Measurements from ENCODE around the gene ARVCF. TPM values are rescaled to one million over a fixed set of nuclear protein-coding genes. Genes with fewer than 3 reads are reported as not detected.
A peak's percentile ranks its signal among the peaks of the same experiment; 100 is the strongest.

The ARVCF gene
- polyA plus RNA-seq, 1 experiment = 5.6 TPM

DNA sequence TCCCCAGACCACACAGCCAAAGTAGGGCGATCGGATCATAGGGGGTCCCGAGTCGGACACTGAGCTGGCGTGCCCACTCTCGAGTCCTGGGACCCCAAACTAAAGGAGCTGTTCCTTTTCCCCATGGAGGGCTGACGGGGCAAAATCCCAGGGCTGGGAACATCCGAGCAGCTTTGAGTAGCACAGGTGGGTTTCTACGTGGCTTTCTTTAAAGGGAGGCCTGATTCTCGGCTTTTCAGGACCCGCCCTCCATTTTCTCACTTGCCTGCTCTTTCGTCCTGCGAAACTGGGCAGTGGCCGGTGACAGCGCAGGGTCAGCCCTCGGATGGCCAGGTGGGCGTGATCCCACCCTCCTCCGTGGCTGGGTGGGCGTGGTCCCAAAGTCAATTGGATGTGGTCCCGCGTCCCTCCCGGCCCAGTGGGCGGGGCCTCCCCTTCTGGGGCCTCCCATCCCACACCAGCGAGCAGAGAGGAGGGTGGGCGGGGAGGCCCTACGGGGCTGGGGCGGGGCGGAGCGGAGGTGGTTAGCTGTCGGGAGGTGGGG lies 57.5 kb downstream of the ARVCF start:
- ChIA-PET CTCF (interaction anchor here (0.6 to 2.3 kb wide), 6 partner anchors 11 to 229 kb away, joined by 3 to 24 read pairs (median 3); no protein-coding TSS in a partner anchor), POLR2A (interaction anchor here (0.6 kb wide), 2 partner anchors 41 to 67 kb away, joined by 3 to 6 read pairs; no protein-coding TSS in a partner anchor)
- Histone ChIP-seq H3K27me3 (ENCODE audit: control insufficient read depth, insufficient read depth, low read length) (no peaks in the 10 kb centered on the region), H3K9me3 (ENCODE audit: control insufficient read depth, insufficient read depth, low read length) (no peaks in the 10 kb centered on the region; the same call in 1 of the 2 replicates), H3K27ac (ENCODE audit: low read depth, low read length) (no peak overlapping the region), H3K4me3 (ENCODE audit: low read depth, low read length) (0 out of 2 replicates have a peak overlapping the region, but pooled peaks have one; percentile 13)
- no peak for DNase-seq (ENCODE audit: low read depth, low spot score)
- TF ChIP-seq, protein P1, sequence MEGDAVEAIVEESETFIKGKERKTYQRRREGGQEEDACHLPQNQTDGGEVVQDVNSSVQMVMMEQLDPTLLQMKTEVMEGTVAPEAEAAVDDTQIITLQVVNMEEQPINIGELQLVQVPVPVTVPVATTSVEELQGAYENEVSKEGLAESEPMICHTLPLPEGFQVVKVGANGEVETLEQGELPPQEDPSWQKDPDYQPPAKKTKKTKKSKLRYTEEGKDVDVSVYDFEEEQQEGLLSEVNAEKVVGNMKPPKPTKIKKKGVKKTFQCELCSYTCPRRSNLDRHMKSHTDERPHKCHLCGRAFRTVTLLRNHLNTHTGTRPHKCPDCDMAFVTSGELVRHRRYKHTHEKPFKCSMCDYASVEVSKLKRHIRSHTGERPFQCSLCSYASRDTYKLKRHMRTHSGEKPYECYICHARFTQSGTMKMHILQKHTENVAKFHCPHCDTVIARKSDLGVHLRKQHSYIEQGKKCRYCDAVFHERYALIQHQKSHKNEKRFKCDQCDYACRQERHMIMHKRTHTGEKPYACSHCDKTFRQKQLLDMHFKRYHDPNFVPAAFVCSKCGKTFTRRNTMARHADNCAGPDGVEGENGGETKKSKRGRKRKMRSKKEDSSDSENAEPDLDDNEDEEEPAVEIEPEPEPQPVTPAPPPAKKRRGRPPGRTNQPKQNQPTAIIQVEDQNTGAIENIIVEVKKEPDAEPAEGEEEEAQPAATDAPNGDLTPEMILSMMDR (IDR thresholded peaks at IDR 0.05; ENCODE audit: low read depth, low read length) = no peak

DNA sequence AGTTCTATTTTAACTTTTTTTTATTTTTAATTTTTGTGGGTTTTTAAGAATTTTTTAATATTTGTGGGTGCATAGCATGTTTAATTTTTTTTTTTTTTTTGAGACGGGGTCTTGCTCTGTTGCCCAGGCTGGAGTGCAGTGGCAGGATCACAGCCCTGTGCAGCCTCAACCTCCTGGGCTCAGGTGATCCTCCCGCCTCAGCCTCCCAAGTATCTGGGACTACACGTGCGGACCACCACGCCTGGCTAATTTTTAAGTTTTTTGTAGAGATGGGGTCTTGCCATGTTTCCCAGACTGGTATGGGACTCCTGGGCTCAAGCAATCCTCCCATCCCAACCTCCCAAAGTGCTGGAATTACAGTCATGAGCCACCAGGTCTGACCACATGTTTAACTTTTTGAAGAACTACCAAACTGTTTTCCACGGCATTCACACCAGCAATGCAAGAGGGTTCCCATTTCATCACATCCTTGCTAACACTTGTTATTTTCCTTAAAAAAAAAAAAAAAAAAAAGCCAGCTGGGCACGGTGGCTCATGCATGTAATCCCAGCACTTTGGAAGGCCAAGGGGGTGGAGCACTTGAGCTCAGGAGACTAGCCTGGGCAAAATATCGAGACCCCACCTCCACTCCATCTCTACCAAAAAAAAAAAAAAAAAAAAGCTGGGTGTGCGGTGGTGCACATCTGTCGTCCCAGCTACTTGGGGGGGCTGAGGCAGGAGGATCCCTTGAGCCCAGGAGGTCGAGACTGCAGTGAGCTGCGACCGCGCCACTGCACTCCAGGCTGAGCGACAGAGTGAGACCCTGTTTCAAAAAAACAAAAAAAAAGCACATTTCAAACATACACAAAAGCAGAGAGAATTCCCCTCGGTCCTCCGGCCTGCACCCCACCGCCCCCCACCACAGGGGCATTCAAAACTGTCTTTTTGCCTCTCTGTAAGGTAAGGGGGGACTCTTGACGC lies 58.3 kb downstream of the ARVCF start:
- no peak for DNase-seq (ENCODE audit: low read depth, low spot score)
- H3K9me3 ChIP-seq (ENCODE audit: control insufficient read depth, insufficient read depth, low read length) = no peaks in the 10 kb centered on the region; the same call in 1 of the 2 replicates
- CTCF ChIA-PET = interaction anchor here (0.6 to 2.3 kb wide), 9 partner anchors 10 to 228 kb away, joined by 3 to 24 read pairs (median 4); no protein-coding TSS in a partner anchor
- H3K27me3 ChIP-seq (ENCODE audit: control insufficient read depth, insufficient read depth, low read length) = no peaks in the 10 kb centered on the region
- TF ChIP-seq, protein P1 (IDR thresholded peaks at IDR 0.05; ENCODE audit: low read depth, low read length) = no peak
- POLR2A ChIA-PET = interaction anchor here (0.6 kb wide), 1 partner anchor 42 kb away, joined by 6 read pairs; no protein-coding TSS in a partner anchor
- no peak overlapping the region for H3K4me3 ChIP-seq (ENCODE audit: low read depth, low read length)
- no peak overlapping the region for H3K27ac ChIP-seq (ENCODE audit: low read depth, low read length)

DNA sequence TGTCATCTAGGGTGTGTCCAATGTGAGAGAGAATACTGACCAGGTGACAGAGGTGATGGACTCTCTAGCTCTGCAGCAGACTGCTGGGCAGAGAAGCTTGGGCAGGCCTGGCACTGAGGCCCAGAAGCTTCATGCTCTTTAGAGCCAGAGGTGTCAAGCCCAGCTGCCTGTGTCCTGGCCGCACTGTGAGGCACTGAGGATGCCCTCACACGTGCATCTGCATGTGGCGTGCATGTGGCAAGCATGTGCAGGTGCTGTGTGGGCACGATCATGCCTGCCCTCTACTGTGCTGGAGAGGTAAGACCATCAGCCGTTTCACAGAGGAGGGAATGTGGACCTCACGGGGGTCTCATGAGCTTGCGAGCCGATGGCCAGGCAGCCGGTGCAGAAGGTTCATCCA lies 59.2 kb downstream of the ARVCF start:
- H3K9me3 ChIP-seq (ENCODE audit: control insufficient read depth, insufficient read depth, low read length) = no peaks in the 10 kb centered on the region; the same call in 1 of the 2 replicates
- ChIA-PET POLR2A (no interaction called here), CTCF (interaction anchor here (1.5 to 2.3 kb wide), 2 partner anchors 9 to 13 kb away, joined by 4 to 24 read pairs; no protein-coding TSS in a partner anchor)
- H3K4me3 ChIP-seq (ENCODE audit: low read depth, low read length) = no peak overlapping the region
- DNase-seq (ENCODE audit: low read depth, low spot score) = no peak
- H3K27me3 ChIP-seq (ENCODE audit: control insufficient read depth, insufficient read depth, low read length) = no peaks in the 10 kb centered on the region
- TF ChIP-seq, protein P1 (IDR thresholded peaks at IDR 0.05; ENCODE audit: low read depth, low read length) = no peak
- no peak overlapping the region for H3K27ac ChIP-seq (ENCODE audit: low read depth, low read length)

DNA sequence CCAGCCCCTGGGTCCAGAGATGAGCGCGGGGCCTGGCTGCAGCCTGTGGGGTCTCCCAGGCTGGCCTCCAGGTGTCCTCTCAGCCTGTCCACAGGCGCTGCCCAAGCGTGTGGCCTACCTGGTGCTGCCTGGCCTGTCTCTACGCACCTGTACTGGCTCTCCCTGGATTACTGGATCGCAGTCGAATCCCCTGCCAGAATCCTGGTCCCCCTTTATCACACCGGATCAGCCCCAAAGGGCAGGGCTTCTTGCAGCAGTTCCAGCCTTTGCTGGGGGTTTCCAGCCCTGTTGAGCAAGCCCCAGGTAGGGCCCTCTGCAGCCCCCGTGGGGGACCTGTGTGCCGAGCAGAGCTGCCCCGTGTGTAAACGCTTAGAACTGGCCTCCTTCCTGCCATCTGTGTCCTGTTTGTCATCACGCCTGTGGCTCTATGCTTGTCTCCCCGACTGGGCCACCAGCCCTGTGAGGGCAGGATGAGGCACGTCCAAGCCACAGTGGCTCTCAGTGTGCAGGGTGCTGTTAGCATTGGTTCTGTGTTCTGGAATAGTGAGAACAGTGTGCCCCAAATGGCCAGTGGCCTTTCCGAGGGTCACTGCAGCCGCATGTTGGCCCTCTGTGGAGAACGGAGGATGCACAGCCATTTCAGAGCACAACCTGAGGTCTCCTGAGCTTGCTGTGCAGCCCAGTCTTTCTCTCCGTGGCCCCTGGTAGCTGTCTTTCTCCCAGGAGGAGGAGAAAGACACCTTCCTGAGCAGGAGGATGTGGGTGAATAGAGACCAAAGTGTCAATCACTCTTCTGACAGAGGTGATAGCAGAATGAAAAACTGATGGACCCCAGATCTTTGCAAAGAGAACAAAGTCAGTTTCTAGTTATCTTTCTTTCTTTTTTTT lies 61.1 kb downstream of the ARVCF start:
- POLR2A ChIA-PET = no interaction called here
- Histone ChIP-seq H3K9me3 (ENCODE audit: control insufficient read depth, insufficient read depth, low read length) (no peaks in the 10 kb centered on the region), H3K27me3 (ENCODE audit: control insufficient read depth, insufficient read depth, low read length) (no peaks in the 10 kb centered on the region), H3K27ac (ENCODE audit: low read depth, low read length) (no peak overlapping the region), H3K4me3 (ENCODE audit: low read depth, low read length) (no peak overlapping the region)
- DNase-seq (ENCODE audit: low read depth, low spot score) = no peak
- TF ChIP-seq, protein P1 (IDR thresholded peaks at IDR 0.05; ENCODE audit: low read depth, low read length) = no peak
- CTCF ChIA-PET = interaction anchor here (0.9 to 2.5 kb wide), 3 partner anchors 57 to 226 kb away, joined by 4 to 10 read pairs (median 6); no protein-coding TSS in a partner anchor

Measured in AG04450 (cell line).